Neural progenitor cell (in vitro differentiated cells): ENCODE data around the gene THEM5. TPM values are rescaled to one million over a fixed set of nuclear protein-coding genes. Genes with fewer than 3 reads are reported as not detected.

Source experiments
- DNase-seq: peaks from one replicate; pipeline ENCODE4 v3.0.0-alpha.2; 2016; ENCODE audit warnings: low spot score
- H2AFZ ChIP-seq: fragments of 200-600 bp; sonication (generic); replicated peaks from 2 replicates; pipeline ENCODE4 v1.6.1; 2016; ENCODE audit warnings: antibody characterized with exemption
- H3F3A ChIP-seq: fragments of 200-600 bp; sonication (generic); 2 replicates; pipeline ENCODE4 v1.6.1; 2016; ENCODE audit warnings: antibody characterized with exemption, low read depth
- H3K27ac ChIP-seq: fragments of 200-600 bp; sonication (generic); 2 replicates; pipeline ENCODE4 v1.5.1; 2016; ENCODE audit warnings: mild to moderate bottlenecking
- H3K27me3 ChIP-seq: fragments of 200-600 bp; sonication (generic); 2 replicates; pipeline ENCODE4 v1.6.1; 2016; ENCODE audit warnings: mild to moderate bottlenecking, moderate library complexity
- H3K36me3 ChIP-seq: fragments of 200-600 bp; sonication (generic); 2 replicates; pipeline ENCODE4 v1.5.1; 2016
- H3K4me1 ChIP-seq: fragments of 200-600 bp; sonication (generic); 2 replicates; pipeline ENCODE4 v1.6.1; 2016; ENCODE audit warnings: mixed run types
- H3K4me2 ChIP-seq: fragments of 200-600 bp; sonication (generic); 2 replicates; pipeline ENCODE4 v1.6.1; 2016
- H3K4me3 ChIP-seq: fragments of 200-600 bp; sonication (generic); 2 replicates; pipeline ENCODE4 v1.5.1; 2016
- H3K79me2 ChIP-seq: fragments of 200-600 bp; sonication (generic); 2 replicates; pipeline ENCODE4 v1.6.1; 2016; ENCODE audit warnings: low read depth
- H3K9ac ChIP-seq: fragments of 200-600 bp; sonication (generic); 2 replicates; pipeline ENCODE4 v1.6.1; 2016
- H3K9me3 ChIP-seq: fragments of 200-600 bp; sonication (generic); 2 replicates; pipeline ENCODE4 v1.5.1; 2016; ENCODE audit warnings: low read depth
- H4K20me1 ChIP-seq: fragments of 200-600 bp; sonication (generic); 2 replicates; pipeline ENCODE4 v1.6.1; 2016; ENCODE audit warnings: low read depth
- H3K27ac Mint-ChIP-seq: 3 replicates; pipeline ENCODE4 v1.8.0; 2021; ENCODE audit warnings: mixed read lengths
- H3K27me3 Mint-ChIP-seq: 2 replicates; pipeline ENCODE4 v1.8.0; 2022; ENCODE audit warnings: low read depth, mild to moderate bottlenecking, inconsistent platforms, moderate library complexity, mixed read lengths; ENCODE audit not compliant: insufficient read depth
- H3K36me3 Mint-ChIP-seq: 3 replicates; pipeline ENCODE4 v1.8.0; 2021; ENCODE audit warnings: mixed read lengths
- H3K4me1 Mint-ChIP-seq: 3 replicates; pipeline ENCODE4 v1.8.0; 2021; ENCODE audit warnings: mixed read lengths
- H3K4me3 Mint-ChIP-seq: 3 replicates; pipeline ENCODE4 v1.8.0; 2021; ENCODE audit warnings: mild to moderate bottlenecking, moderate library complexity, mixed read lengths
- H3K9me3 Mint-ChIP-seq: 3 replicates; pipeline ENCODE4 v1.8.0; 2020; ENCODE audit warnings: mixed read lengths
- EZH2 ChIP-seq: fragments of 200-600 bp; sonication (generic); IDR thresholded peaks from 2 replicates; pipeline ENCODE4 v1.6.1; 2017; ENCODE audit warnings: antibody characterized with exemption, mild to moderate bottlenecking, moderate library complexity
- EZH2phosphoT487 ChIP-seq: fragments of 200-600 bp; sonication (generic); IDR thresholded peaks from 2 replicates; pipeline ENCODE4 v1.6.1; 2017; ENCODE audit warnings: antibody characterized with exemption
- total RNA-seq: library from RNA; depleted of rRNA; stranded (reverse); fragments of >200 nt; gene quantifications from 2 replicates; pipeline ENCODE4 v1.2.3, GENCODE V29; 2015; ENCODE audit warnings: low replicate concordance
- TF ChIP-seq, protein P1 (sequence below): fragments of 200-600 bp; sonication (generic); IDR thresholded peaks from 2 replicates; pipeline ENCODE4 v1.5.1; 2017; ENCODE audit warnings: antibody characterized with exemption, mild to moderate bottlenecking

The THEM5 gene
- total RNA-seq, 1 donor from 2014 or later, result not detected

DNA sequence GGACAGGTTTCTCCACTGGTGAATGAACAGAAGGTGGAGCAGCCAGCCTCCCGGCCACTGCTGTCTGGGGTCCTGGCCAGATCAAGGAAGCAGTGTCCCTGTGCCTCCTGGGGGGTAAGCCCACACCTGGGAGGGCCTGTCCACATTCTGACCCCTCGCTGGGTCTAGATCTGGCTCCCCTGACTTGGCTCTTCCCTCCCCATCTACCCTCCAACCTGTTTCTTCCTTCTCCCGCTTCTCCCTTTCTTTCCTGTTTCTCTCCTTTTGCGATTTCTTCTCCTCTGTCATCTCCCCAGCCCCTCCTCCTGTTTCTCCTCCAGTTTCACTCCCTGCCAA, 22.3 kb downstream of the THEM5 start:
- H3K27ac Mint-ChIP-seq, result no peak overlapping the region
- no peak for DNase-seq
- H3K79me2 ChIP-seq, result no peaks in the 10 kb centered on the region
- peaks cover 13% of the 10 kb centered on the region for H3K4me1 ChIP-seq
- H3K9me3 Mint-ChIP-seq, result no peaks in the 10 kb centered on the region
- no peak overlapping the region for H3K4me2 ChIP-seq
- no peak overlapping the region for H3K4me3 ChIP-seq
- H3K9me3 ChIP-seq, result no peaks in the 10 kb centered on the region
- TF ChIP-seq EZH2, result no peak
- TF ChIP-seq, protein P1, sequence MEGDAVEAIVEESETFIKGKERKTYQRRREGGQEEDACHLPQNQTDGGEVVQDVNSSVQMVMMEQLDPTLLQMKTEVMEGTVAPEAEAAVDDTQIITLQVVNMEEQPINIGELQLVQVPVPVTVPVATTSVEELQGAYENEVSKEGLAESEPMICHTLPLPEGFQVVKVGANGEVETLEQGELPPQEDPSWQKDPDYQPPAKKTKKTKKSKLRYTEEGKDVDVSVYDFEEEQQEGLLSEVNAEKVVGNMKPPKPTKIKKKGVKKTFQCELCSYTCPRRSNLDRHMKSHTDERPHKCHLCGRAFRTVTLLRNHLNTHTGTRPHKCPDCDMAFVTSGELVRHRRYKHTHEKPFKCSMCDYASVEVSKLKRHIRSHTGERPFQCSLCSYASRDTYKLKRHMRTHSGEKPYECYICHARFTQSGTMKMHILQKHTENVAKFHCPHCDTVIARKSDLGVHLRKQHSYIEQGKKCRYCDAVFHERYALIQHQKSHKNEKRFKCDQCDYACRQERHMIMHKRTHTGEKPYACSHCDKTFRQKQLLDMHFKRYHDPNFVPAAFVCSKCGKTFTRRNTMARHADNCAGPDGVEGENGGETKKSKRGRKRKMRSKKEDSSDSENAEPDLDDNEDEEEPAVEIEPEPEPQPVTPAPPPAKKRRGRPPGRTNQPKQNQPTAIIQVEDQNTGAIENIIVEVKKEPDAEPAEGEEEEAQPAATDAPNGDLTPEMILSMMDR, result no peak
- TF ChIP-seq EZH2phosphoT487, result no peak
- H3F3A ChIP-seq, result peaks cover 8% of the 10 kb centered on the region
- peaks cover 28% of the 10 kb centered on the region for H3K4me1 Mint-ChIP-seq
- no peak overlapping the region for H3K4me3 Mint-ChIP-seq
- no peak overlapping the region for H2AFZ ChIP-seq
- no peak overlapping the region for H3K9ac ChIP-seq
- H3K27me3 Mint-ChIP-seq, result peaks cover 18% of the 10 kb centered on the region
- H4K20me1 ChIP-seq, result no peaks in the 10 kb centered on the region
- peaks cover 4% of the 10 kb centered on the region for H3K27me3 ChIP-seq
- no peaks in the 10 kb centered on the region for H3K36me3 ChIP-seq
- no peaks in the 10 kb centered on the region for H3K36me3 Mint-ChIP-seq
- H3K27ac ChIP-seq, result no peak overlapping the region

DNA sequence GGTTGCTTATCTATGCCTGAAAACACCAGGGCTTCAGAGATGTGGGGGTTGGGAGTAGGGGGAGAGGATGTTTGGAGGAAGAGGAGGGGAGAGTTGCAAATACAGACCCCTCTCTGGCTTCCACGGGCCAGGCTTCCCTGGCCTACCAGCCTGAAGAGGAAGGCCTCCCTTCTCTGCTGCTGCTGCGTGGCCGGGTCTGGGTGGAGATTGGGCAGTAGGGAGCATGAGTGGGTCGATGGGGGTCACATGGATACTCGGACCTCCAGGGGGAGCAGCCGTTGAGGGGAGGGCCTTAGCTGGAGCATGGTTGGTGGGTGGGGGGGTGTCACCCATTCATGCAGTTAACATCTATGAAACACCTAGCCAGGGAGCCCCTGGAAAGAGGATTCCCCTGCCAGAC, 23.5 kb downstream of the THEM5 start:
- TF ChIP-seq, protein P1, result no peak
- TF ChIP-seq EZH2phosphoT487 (no peak), EZH2 (no peak)
- H3F3A ChIP-seq, result peaks cover 8% of the 10 kb centered on the region
- H3K9me3 ChIP-seq, result no peaks in the 10 kb centered on the region
- DNase-seq, result no peak
- no peak overlapping the region for H3K27ac ChIP-seq
- H3K4me2 ChIP-seq, result no peak overlapping the region
- Mint-ChIP-seq H3K4me1 (peaks cover 28% of the 10 kb centered on the region), H3K36me3 (no peaks in the 10 kb centered on the region), H3K27ac (no peak overlapping the region), H3K4me3 (peak overlapping the region; percentile 52), H3K9me3 (no peaks in the 10 kb centered on the region), H3K27me3 (peaks cover 14% of the 10 kb centered on the region)
- H4K20me1 ChIP-seq, result no peaks in the 10 kb centered on the region
- no peak overlapping the region for H3K9ac ChIP-seq
- H3K79me2 ChIP-seq, result no peaks in the 10 kb centered on the region
- H3K36me3 ChIP-seq, result no peaks in the 10 kb centered on the region
- no peaks in the 10 kb centered on the region for H3K27me3 ChIP-seq
- no peak overlapping the region for H2AFZ ChIP-seq
- H3K4me3 ChIP-seq, result no peak overlapping the region
- H3K4me1 ChIP-seq, result peaks cover 13% of the 10 kb centered on the region

DNA sequence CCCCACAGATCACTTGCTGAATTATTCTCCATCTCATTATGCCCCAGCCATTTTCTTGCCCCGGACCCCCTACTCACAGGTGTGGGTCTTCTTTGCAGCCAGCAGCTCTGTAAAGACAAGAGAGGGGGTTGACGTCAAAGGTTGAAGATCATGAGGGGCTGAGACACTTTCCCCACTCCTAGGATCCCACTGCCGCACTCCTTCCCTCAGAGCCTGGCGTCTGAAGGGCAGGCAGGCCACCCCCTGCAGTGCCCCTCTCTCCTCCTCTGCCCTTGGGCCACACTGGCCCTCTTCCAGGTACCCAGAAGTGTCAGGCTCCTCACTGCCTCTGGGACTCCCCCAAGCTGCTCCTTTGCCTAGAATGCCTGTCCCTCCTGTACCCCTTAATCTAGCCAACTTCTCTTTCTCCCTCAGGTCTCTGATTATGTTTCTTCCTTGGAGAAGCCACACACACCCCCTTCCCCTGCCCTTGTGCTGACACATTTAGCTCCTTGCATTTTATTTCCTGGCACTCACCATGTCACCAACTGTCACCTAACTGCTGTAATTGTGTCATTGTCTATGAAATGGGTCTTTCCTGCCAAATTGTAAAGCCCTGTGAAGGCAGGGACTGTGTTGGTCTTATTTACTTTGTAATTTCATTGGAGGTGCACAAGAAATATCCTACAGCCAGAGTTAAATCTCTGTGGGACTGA, 24.0 kb downstream of the THEM5 start:
- H3K36me3 ChIP-seq, result no peaks in the 10 kb centered on the region
- no peak overlapping the region for H2AFZ ChIP-seq
- peak overlapping the region; percentile 24 for H3K4me3 Mint-ChIP-seq
- no peaks in the 10 kb centered on the region for H3K9me3 Mint-ChIP-seq
- no peak overlapping the region for H3K9ac ChIP-seq
- H3K36me3 Mint-ChIP-seq, result no peaks in the 10 kb centered on the region
- H3K27me3 Mint-ChIP-seq, result peaks cover 18% of the 10 kb centered on the region
- H3K27ac Mint-ChIP-seq, result peak overlapping the region; percentile 23
- H3K4me1 Mint-ChIP-seq, result peaks cover 28% of the 10 kb centered on the region
- no peak for DNase-seq
- H3K79me2 ChIP-seq, result no peaks in the 10 kb centered on the region
- no peak for TF ChIP-seq EZH2
- no peak for TF ChIP-seq EZH2phosphoT487
- TF ChIP-seq, protein P1, result no peak
- H3K4me2 ChIP-seq, result peak overlapping the region; percentile 47
- no peak overlapping the region for H3K27ac ChIP-seq
- no peaks in the 10 kb centered on the region for H3K9me3 ChIP-seq
- no peaks in the 10 kb centered on the region for H4K20me1 ChIP-seq
- H3K27me3 ChIP-seq, result no peaks in the 10 kb centered on the region
- H3K4me3 ChIP-seq, result peak overlapping the region; percentile 14
- peaks cover 8% of the 10 kb centered on the region for H3F3A ChIP-seq
- H3K4me1 ChIP-seq, result peaks cover 13% of the 10 kb centered on the region
